SH-SY5Y (cell line): ENCODE results near the gene CDK14.

Experiments
- GATA2 ChIP-seq: IDR thresholded peaks from 2 replicates; pipeline ENCODE4 v1.6.1; 2011; ENCODE audit warnings: mild to moderate bottlenecking, low read depth, low read length
- GATA3 ChIP-seq: IDR thresholded peaks from 2 replicates; pipeline ENCODE4 v1.6.1; 2011; ENCODE audit warnings: low read depth, mild to moderate bottlenecking, low read length, moderate library complexity

CDK14 gene

GRCh38 chr7:90972906-90973550 lies 376.9 kb downstream of the CDK14 start:
- no peak for TF ChIP-seq GATA2

- TF ChIP-seq GATA3, result no peak
- TF ChIP-seq GATA2, result no peak
Measured at GRCh38 chr7:90977056-90977455, 380.9 kb downstream of the CDK14 start.

DNA sequence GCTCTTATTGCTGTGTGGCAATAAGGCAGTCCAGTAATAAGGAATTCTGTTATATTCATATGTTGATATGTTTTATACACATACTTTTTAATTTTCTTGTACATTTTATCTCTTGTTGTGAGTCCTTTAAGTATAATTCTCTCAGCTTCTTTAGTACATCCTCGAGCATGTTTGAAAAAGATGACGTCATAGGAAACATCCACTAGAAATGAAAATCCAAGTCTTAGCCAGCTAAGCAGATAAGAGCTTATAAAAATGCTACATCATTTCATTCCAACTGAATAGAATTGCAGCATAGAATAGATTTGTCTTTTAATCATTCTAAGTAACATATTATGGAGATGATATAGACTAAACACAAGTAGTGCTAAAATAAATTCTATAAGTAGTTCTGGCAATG lies 384.4 kb downstream of the CDK14 start:
- TF ChIP-seq GATA2 (no peak), GATA3 (no peak)

- TF ChIP-seq GATA2 (no peak), GATA3 (no peak)
Measured at GRCh38 chr7:90982228-90982627, 386.1 kb downstream of the CDK14 start.

- TF ChIP-seq GATA3, result no peak
- no peak for TF ChIP-seq GATA2
Measured at GRCh38 chr7:90984692-90985091, 388.6 kb downstream of the CDK14 start.

DNA sequence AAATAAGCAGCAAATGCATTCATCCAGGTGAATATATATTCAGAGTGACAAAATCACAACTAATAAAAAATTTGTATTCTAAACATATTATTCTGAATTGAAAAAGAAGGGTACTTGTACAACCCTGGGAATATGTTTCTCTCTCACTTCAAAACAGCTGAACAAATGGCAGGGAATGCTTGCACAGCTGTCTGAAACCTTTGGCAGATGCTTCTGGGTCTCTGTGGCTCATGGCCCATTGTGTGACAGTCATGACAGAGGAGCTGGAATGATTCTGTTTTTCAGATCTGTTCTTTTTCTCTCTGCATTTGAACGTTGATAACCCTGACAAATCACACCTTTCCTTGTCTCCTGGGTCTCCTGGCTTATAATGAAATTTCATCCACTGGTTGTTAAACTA lies 392.4 kb downstream of the CDK14 start:
- TF ChIP-seq GATA2 (no peak), GATA3 (no peak)

DNA sequence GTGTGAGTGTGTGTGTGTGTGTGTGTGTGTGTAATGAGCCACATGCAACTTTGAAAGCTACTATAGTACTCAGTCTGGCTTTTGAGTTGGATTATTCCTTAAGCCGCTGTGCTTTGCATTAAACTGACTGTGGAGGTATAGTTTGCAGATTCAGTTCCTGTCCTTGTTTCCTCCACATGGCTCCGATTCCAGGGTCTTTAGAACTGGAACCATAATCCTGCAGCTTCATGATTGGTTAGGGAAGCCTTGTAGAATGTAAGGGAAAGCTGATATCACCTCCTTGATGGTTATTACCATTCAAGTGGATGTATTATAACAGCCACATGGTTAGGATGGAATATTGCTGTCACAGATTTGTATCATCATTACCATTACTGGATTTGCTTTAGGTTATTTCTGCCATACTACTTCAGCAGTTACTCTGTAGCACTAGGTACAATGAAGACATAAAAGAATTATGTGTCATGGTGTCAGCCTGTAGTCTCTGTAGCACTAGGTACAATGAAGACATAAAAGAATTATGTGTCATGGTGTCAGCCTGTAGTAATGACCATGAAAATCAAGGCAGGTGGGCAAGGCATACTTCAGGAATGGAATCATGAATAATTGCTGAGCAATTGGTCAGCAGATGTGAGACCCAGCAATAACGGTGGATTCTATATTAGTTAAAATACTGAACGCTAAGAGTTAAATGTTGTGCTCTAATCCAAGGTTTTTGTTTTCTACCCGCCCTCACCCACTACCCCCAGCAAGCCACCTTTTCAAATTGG lies 393.1 kb downstream of the CDK14 start:
- TF ChIP-seq GATA3 (no peak), GATA2 (no peak)

DNA sequence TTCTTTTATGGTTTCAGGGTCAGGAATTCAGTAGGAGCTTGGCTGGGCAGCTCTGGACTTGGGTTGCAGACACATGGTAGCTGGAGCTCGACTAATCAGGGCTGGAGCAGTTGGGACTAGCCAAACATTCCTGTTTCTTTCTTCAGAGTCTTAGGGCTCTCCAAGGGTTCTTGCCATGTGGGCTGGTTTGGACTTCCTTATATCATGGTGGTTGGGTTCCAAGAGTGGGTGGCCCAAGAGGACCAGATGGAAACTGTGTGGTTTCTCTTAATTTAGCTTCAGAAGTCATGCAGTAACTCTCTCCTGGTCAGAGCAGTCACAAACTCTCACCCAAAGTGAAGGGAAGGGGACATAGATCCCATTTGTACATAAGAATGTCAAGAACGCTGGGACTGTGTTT lies 398.0 kb downstream of the CDK14 start:
- TF ChIP-seq GATA3 (no peak), GATA2 (no peak)

DNA sequence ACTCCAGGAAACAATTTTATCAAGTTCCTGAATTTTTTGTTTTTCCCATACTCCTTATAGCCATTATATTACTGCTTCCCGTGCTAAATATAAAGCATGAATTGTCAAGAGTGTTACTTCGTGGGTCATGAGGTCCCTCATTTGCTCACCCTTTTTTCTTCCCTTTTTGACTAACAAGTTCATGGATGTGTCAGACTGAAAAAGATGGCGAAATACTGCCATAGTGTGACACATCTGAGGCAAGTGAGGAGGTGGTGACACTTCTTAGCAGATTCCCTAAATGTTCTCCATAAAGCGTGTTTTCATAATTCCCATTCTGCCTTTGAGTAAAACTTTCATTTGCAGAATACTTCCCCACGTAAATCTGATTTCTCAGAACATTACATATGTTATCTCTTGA lies 398.5 kb downstream of the CDK14 start:
- TF ChIP-seq GATA2, result no peak

GRCh38 chr7:90995996-90996395 lies 399.9 kb downstream of the CDK14 start:
- TF ChIP-seq GATA3, result no peak
- no peak for TF ChIP-seq GATA2

DNA sequence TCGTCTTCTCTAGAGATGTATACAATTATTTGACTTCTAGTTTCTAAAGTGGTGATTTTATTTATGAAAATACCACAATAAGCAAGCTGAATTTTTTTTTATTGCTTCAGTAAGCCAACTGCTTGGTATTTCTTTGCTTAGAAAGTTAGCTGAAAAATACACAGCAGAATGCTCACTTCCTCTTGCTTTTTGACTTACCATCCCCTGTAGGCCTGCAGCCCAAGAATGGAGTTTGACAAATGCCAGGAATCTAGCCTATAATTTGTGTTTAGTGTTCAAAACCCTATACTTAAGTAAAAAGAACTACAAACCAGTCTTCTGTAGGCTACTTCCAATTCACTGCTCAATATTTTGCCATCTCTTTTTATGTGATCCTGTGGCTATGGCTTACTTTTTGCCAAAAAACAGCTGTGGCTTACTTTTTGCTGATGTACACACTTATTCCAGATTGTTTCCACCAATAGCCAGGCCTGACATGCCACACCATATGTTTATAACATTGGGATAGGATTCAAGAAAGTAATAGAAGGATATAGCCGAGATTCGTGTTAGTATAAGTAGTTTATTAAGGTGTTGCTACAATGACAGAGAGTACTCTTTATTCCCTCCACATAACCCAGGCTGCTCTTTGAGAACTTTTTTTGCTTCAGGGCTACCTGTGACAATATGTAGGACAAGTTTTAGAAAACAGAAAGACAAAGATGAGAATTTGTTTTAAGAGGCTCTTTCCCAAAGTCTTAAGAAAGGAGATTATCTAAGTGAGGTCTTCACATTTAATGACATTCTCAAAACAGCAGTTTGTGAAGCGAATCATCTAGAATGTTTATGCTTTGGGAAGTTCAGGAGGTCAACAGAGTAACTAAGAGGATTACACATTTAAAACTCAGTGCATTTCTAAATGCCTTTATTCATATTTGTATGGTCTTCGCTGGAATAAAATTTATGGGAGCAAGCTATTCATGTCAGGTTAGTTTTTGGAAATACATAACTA lies 404.2 kb downstream of the CDK14 start:
- no peak for TF ChIP-seq GATA2
- no peak for TF ChIP-seq GATA3

GRCh38 chr7:91005024-91005423 lies 408.9 kb downstream of the CDK14 start:
- no peak for TF ChIP-seq GATA2

DNA sequence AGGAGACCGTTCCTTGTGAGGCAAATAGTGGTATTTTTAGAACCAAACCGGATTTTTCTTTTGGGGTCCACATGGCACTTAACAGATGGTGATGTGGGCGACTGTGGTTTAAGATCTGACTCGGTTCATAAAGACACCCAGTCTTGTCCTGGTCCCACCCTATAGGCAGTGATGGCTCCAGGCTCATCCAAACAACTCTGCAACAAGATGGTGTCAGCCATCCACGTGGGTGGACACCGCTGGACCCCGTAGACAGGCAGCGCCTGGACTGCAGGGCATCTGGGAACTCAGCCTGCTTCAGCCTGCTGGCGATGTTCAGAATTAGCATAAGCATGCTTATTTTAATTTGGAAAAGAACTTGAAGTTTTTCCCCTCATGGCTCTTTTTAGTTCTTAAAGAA lies 409.7 kb downstream of the CDK14 start:
- TF ChIP-seq GATA3 (no peak), GATA2 (no peak)

- TF ChIP-seq GATA2 (no peak), GATA3 (no peak)
Measured at GRCh38 chr7:91007371-91007770, 411.2 kb downstream of the CDK14 start.
